Loucy (cell line): ENCODE measurements around the gene ANKRD34B.

ENCODE experiments used
- EZH2phosphoT487 ChIP-seq: fragments of 200-600 bp; IDR thresholded peaks from 2 replicates; pipeline ENCODE4 v1.6.1; 2018; ENCODE audit warnings: antibody characterized with exemption, mild to moderate bottlenecking, moderate library complexity, borderline replicate concordance
- TF ChIP-seq, protein P1 (sequence below): fragments of 200-600 bp; sonication (generic); conservative IDR thresholded peaks from 2 replicates; pipeline ENCODE4 v1.5.1; 2014; ENCODE audit warnings: mild to moderate bottlenecking, antibody characterized with exemption, low read length

DNA sequence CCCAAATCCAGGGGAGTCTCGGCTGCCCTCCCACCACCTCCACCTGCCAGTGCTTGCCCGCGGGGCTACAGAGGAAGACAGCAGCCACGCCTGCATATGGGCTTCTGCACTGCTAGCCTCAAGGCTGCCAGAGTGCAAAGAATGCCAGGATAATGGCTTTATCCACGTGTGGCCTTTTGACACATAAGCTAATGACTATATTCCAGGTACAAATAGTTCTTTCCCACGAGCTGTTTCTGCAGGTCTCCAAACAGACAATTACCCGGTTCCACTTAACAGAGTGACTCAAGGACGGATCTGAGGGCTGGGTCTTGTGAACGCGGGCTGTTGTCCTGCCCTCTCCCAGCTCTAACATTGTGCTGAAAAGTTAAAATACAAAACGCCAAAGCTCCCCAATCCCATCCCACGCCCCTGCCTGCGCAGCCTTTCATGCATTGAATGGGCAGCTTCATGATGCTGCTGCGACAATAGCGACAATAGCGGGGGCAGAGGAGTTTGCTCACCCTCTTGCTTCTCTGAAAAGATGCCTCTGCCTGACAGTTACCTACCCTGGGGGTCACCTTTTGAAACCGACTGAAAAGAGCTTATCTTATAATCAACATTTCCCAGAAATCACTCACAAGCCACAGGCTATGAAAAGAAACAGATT is 45.3 kb upstream of the ANKRD34B start:
- TF ChIP-seq, protein P1, sequence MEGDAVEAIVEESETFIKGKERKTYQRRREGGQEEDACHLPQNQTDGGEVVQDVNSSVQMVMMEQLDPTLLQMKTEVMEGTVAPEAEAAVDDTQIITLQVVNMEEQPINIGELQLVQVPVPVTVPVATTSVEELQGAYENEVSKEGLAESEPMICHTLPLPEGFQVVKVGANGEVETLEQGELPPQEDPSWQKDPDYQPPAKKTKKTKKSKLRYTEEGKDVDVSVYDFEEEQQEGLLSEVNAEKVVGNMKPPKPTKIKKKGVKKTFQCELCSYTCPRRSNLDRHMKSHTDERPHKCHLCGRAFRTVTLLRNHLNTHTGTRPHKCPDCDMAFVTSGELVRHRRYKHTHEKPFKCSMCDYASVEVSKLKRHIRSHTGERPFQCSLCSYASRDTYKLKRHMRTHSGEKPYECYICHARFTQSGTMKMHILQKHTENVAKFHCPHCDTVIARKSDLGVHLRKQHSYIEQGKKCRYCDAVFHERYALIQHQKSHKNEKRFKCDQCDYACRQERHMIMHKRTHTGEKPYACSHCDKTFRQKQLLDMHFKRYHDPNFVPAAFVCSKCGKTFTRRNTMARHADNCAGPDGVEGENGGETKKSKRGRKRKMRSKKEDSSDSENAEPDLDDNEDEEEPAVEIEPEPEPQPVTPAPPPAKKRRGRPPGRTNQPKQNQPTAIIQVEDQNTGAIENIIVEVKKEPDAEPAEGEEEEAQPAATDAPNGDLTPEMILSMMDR: no peak
- TF ChIP-seq EZH2phosphoT487: no peak
